DND-41 (cell line): ENCODE data around the gene ITGB5.

Experiments used
- ATAC-seq: fragments of 200-7000 bp; cut with Tn5 transposase; 3 replicates; pipeline ENCODE4 v1.9.1; 2021; ENCODE audit warnings: low read depth; ENCODE audit not compliant: insufficient read depth
- DNase-seq: peaks from one replicate; pipeline ENCODE4 v3.0.0-alpha.2; 2020
- H2AFZ ChIP-seq: 2 replicates; pipeline ENCODE4 v1.6.0; 2012; ENCODE audit warnings: low read depth, low read length
- H3K27ac ChIP-seq: 2 replicates; pipeline ENCODE4 v1.5.1; 2012; ENCODE audit warnings: low read length, inconsistent platforms
- H3K27me3 ChIP-seq: fragments of 200-600 bp; sonication (generic); 2 replicates; pipeline ENCODE4 v1.6.0; 2012; ENCODE audit warnings: low read length, mild to moderate bottlenecking, inconsistent platforms; ENCODE audit not compliant: insufficient read depth, poor library complexity
- H3K36me3 ChIP-seq: 2 replicates; pipeline ENCODE4 v1.5.1; 2012; ENCODE audit warnings: low read length, inconsistent platforms; ENCODE audit not compliant: insufficient read depth
- H3K4me1 ChIP-seq: 2 replicates; pipeline ENCODE4 v1.5.1; 2012; ENCODE audit warnings: mild to moderate bottlenecking, low read length; ENCODE audit not compliant: insufficient read depth
- H3K4me2 ChIP-seq: 2 replicates; pipeline ENCODE4 v1.6.0; 2012; ENCODE audit warnings: mild to moderate bottlenecking, moderate library complexity, low read length, inconsistent platforms; ENCODE audit not compliant: insufficient read depth
- H3K4me3 ChIP-seq, 2 experiments: fragments of 200-600 bp in 1 of 2; shearing (Covaris generic) in 1 of 2; 2 replicates each; pipeline ENCODE4 v1.5.1; 2012 to 2016; ENCODE audit warnings: inconsistent platforms in 2 of 2, low read length in 2 of 2, mild to moderate bottlenecking in 2 of 2, low read depth in 1 of 2, moderate library complexity in 1 of 2
- H3K79me2 ChIP-seq: 2 replicates; pipeline ENCODE4 v1.6.0; 2012; ENCODE audit warnings: low read length, inconsistent platforms; ENCODE audit not compliant: insufficient read depth
- H3K9ac ChIP-seq: 2 replicates; pipeline ENCODE4 v1.6.0; 2012; ENCODE audit warnings: low read depth, mild to moderate bottlenecking, inconsistent platforms, low read length, moderate library complexity
- H3K9me3 ChIP-seq: 2 replicates; pipeline ENCODE4 v1.5.1; 2012; ENCODE audit warnings: low read length, moderate library complexity, mild to moderate bottlenecking, inconsistent platforms; ENCODE audit not compliant: insufficient read depth, severe bottlenecking
- H4K20me1 ChIP-seq: 2 replicates; pipeline ENCODE4 v1.6.0; 2012; ENCODE audit warnings: low read length; ENCODE audit not compliant: insufficient read depth
- CTCF ChIP-seq: IDR thresholded peaks from 2 replicates; pipeline ENCODE4 v1.5.1; 2012; ENCODE audit warnings: borderline replicate concordance, low read length, moderate library complexity, mild to moderate bottlenecking; ENCODE audit not compliant: poor library complexity, severe bottlenecking; ENCODE audit errors: extremely low read depth
- EZH2 ChIP-seq: IDR thresholded peaks from 3 replicates; pipeline ENCODE4 v1.6.1; 2012; ENCODE audit warnings: borderline replicate concordance, low read depth, mild to moderate bottlenecking, moderate library complexity, low read length, inconsistent platforms; ENCODE audit not compliant: severe bottlenecking

The ITGB5 gene

DNA sequence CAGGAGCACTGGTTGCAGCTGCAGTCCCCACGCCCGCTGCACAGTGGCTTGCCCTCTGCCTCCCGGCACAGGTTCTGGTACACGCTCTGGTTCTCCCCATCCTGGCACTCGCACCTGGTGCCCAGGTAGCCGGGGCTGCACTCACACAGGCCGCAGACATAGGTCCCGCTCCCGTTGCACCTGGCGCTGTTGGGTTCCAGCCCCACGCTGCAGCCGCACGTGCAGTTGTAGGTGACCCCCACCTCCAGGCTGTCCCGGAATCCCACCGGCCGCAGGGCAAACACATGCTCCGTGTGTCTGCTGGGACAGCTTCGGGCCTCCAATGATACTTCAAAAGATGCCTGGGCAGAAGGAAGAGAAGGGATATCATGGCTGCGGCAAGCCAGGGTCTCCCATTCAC lies 90.7 kb downstream of the ITGB5 start:
- no peak for TF ChIP-seq CTCF
- Histone ChIP-seq H3K27me3 (peaks cover 3% of the 10 kb centered on the region), H3K4me2 (no peak overlapping the region), H3K27ac (no peak overlapping the region), H3K79me2 (no peaks in the 10 kb centered on the region), H3K4me3 (no peak overlapping the region), H3K9me3 (no peaks in the 10 kb centered on the region), H3K9ac (no peak overlapping the region), H2AFZ (no peak overlapping the region), H3K4me1 (no peaks in the 10 kb centered on the region), H4K20me1 (no peaks in the 10 kb centered on the region; the same call in 1 of the 2 replicates), H3K36me3 (no peaks in the 10 kb centered on the region)
- no peak for DNase-seq
- ATAC-seq, result no peak

DNA sequence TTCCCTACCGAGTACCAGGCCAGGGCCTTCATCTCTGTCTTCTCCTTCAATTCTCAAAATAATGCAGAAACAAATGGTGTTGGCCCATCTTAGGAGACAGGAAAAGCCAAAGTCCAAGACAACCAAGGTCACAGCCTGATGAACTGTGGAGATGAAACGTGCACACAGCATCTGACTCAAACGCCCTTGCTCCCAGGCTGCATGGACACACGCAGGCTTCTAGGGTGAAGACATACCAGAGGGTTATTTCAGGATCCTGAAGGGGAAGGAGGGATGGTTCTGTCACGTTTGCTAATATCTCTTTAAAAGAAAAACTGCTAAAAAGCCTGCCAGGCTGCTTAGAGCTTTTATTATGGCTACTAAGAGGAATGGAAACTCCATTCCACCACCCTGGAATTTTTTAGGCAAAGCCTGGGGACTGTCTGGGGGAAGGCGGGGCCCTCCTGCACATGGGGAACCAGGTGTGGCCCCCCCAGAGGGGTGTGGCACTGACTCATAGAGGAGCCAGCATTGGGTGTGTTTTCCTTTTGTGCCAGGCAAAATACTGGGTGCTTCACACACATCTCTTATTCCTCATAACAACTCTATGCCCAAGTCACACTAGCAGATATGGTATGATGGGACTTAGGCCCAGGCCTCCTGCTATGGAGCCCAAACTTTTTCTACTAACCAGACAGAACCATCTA lies 94.0 kb downstream of the ITGB5 start:
- H3K27me3 ChIP-seq, result peaks cover 3% of the 10 kb centered on the region
- DNase-seq (no peak), ATAC-seq (no peak)
- no peak overlapping the region for H3K4me3 ChIP-seq
- H3K27ac ChIP-seq, result no peak overlapping the region
- TF ChIP-seq EZH2, result no peak
- TF ChIP-seq CTCF, result no peak
- no peaks in the 10 kb centered on the region for H3K9me3 ChIP-seq
- no peaks in the 10 kb centered on the region for H3K79me2 ChIP-seq
- H2AFZ ChIP-seq, result no peak overlapping the region
- no peaks in the 10 kb centered on the region for H3K36me3 ChIP-seq
- H3K9ac ChIP-seq, result no peak overlapping the region
- no peaks in the 10 kb centered on the region for H3K4me1 ChIP-seq
- H3K4me2 ChIP-seq, result no peak overlapping the region
- H4K20me1 ChIP-seq, result no peaks in the 10 kb centered on the region

DNA sequence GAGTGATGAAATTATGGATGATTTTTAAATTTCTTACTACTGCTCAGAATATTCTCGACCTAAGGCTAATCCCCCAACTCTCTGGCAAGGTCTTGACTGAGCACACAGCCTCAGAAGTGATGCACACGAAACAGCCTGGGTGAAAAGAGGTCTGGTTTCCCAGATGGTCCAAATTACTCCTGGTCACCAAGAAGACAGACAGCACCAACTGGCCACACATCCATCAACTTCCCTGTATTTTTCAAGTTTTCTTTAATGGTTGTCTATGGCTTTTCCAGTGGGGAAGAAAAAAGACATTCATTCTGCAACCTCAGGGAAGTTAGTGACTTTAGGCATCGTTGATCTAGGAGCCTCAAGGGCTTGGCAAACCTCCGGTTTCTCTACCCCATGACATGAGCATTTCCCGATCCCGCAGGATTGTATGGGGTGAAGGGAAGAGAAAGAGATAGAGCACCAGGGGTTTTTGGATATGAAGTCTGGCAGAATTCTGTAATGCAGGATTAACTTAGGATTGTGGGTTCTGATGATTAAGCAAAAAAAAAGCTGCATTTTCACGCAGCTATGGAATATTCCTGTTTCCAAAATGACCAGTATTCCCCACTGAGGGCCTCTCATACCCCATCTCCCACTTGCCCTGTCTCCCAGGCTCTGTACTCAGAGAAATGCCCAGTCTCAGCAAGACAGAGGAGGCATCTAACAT lies 94.7 kb downstream of the ITGB5 start:
- Histone ChIP-seq H3K4me3 (no peak overlapping the region), H3K4me1 (no peaks in the 10 kb centered on the region), H3K79me2 (no peaks in the 10 kb centered on the region), H3K27ac (no peak overlapping the region), H3K9ac (no peak overlapping the region), H3K4me2 (no peak overlapping the region), H3K27me3 (peaks cover 3% of the 10 kb centered on the region), H4K20me1 (no peaks in the 10 kb centered on the region), H2AFZ (no peak overlapping the region), H3K9me3 (no peaks in the 10 kb centered on the region), H3K36me3 (no peaks in the 10 kb centered on the region)
- TF ChIP-seq EZH2, result no peak
- TF ChIP-seq CTCF, result no peak
- no peak for ATAC-seq
- DNase-seq, result no peak
